NK-92 treated with Interleukin-12 subunit alpha and Interleukin-12 subunit beta, amount 100 ng/mL, for 24 hours (cell line): Measurements from ENCODE around the gene ECEL1.
"Not testable (repeated sequence)": the region's sequence is repeated elsewhere in the genome, so short reads cannot be mapped to it uniquely, and the experiment has no call there.

ENCODE experiments used
- DNase-seq: peaks from one replicate; lab custom pipeline; 2025; lab: John Stamatoyannopoulos, UW

Gene ECEL1

DNA sequence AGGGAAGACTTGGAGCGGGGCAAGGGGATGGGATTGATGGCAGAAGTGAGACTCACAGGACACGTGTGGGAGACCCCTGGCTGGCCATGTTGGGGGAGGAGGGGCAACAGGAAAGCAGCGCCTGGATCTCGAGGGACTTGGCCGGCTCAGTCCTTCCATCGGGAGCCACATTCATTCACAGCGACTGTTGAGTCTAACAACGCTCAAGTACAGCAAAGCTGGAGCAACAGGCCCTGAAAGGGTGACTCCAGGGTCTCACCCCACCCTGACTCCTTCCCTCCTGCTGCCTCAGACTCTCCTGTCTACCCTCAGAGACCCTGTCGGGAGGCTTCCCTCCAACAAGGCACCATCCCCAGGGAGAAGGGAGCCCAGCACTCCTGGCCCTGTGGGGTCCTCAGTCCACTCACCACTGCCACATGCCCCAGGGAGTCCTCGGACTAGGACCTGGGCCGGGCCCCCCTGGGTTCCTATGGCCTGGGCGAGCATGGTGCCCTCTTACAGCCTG, 46.4 kb downstream of the ECEL1 start:
- DNase-seq = no peak

- DNase-seq = peak; percentile 48
These were observed 47.2 kb downstream of the ECEL1 start for GRCh38 chr2:232440220-232441018.

DNA sequence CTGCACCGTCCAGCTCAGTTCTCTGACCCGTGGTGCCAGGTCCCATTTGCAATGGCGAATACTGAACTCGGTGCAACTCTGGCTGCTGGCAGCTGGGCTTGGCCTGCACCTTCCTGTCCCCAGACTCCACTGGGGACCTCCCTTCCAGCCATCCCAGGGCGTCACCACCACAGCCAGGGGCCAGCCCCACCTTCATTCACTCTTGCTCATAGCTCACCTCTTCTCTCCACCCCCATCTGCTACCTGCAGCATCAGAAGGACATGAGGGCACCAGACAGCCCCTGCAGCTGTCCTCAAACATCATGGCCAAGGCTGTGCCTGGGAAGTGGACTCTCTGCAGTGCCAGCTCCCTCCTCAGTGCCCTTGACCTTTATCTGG, 47.9 kb downstream of the ECEL1 start:
- DNase-seq = no peak

DNA sequence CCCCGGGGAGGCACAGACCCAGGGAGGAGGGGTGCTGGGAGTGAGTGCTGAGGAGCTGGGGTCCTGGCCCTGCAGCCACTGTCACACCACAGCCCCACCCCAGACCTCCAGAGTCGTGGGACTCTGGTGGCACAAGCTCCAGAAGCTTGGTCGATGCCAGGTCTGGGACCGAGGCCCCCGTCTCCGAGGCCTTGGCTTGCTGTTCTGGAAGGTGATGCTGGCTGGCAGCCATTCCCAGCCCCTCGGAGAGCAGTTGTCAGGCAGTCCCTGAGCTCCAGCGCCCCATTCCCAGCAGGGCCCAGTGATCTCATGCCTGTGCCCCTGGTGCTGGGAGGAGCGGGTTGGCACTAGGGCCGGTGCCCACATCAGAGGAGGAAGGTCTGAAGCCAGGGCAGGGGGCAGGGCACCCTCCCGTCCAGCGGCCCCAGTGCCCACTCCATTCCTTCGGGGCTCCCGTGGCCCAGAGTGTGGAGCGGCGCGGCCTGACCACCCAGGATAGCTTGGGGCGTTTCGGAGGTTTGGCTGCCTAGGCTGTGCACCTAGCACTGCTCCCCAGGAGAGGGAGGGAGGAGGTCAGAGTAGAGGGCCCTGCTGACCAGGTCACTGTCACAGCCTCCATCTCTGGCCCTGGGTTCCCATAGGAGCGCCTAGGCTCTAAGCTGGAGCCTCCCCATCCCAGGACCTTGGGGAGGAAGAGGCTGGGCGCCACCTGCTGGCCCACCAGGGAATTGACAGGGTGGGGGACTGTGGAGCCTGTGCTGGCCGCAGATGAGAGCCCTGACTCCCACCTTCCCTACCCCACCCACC, 48.5 kb downstream of the ECEL1 start:
- no peak for DNase-seq

DNA sequence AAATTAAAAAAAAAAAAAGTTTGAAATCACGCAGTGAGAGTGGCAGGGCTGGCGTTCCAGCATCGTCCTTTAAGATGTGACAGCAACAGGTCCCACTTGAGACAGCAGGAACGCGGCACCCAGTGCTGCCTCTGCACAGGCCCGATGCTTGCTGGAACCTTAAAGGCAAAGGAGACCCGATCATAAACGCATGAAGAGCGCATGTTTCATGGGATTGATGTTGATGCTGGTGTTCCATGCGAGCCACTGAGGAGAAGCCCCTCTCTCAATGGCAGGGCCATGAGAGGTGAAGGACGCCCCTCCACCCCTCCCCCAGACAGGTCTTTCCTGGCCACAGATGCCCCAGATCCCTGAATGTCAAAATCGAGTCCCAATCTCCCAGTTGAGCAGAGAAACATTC, 49.5 kb downstream of the ECEL1 start:
- DNase-seq = no peak

- DNase-seq = no peak
These were observed 50.5 kb downstream of the ECEL1 start for GRCh38 chr2:232437195-232437571.

GRCh38 chr2:232436381-232437194, 51.0 kb downstream of the ECEL1 start:
- DNase-seq = no peak

- no peak for DNase-seq
These were observed 51.8 kb downstream of the ECEL1 start for GRCh38 chr2:232435805-232436204.

DNA sequence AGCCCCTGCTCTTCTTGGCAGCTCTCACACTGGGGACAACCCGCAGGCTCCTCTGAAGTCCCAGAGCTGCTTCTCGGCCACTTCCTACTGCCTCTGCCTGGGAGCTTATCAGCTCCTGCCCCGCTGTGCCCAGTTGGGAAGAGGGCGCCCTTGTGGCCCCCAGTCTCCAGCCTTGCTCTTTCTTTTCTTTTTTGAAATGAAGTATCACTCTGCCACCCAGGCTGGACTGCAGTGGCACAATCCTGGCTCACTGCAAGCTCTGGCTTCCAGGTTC, 52.3 kb downstream of the ECEL1 start:
- no peak for DNase-seq

- no peak for DNase-seq
These were observed 52.9 kb downstream of the ECEL1 start for GRCh38 chr2:232434563-232435374.

GRCh38 chr2:232434091-232434490, 53.5 kb downstream of the ECEL1 start:
- no peak for DNase-seq

- not testable (repeated sequence) for DNase-seq
These were observed 54.0 kb downstream of the ECEL1 start for GRCh38 chr2:232433622-232434021.

- DNase-seq = no peak
These were observed 54.9 kb downstream of the ECEL1 start for GRCh38 chr2:232432598-232433184.

- no peak for DNase-seq
These were observed 55.7 kb downstream of the ECEL1 start for GRCh38 chr2:232431705-232432590.
